H54 (cell line): ENCODE data around the gene TMEM52.
A peak's percentile ranks its signal among the peaks of the same experiment; 100 is the strongest.

Source experiments
- DNase-seq: peaks from one replicate; pipeline ENCODE4 v3.0.0; 2011; ENCODE audit warnings: low spot score, mixed read lengths; ENCODE audit not compliant: insufficient read length
- FAIRE-seq: peaks from 3 replicates; lab custom pipeline; 2011; peaks lifted over from hg19 to GRCh38; lab: Jason Lieb, UNC
- POLR2A ChIP-seq: IDR thresholded peaks from 2 replicates; pipeline ENCODE4 v1.6.1; 2011; ENCODE audit warnings: low read depth, mild to moderate bottlenecking, low read length

TMEM52 gene

DNA sequence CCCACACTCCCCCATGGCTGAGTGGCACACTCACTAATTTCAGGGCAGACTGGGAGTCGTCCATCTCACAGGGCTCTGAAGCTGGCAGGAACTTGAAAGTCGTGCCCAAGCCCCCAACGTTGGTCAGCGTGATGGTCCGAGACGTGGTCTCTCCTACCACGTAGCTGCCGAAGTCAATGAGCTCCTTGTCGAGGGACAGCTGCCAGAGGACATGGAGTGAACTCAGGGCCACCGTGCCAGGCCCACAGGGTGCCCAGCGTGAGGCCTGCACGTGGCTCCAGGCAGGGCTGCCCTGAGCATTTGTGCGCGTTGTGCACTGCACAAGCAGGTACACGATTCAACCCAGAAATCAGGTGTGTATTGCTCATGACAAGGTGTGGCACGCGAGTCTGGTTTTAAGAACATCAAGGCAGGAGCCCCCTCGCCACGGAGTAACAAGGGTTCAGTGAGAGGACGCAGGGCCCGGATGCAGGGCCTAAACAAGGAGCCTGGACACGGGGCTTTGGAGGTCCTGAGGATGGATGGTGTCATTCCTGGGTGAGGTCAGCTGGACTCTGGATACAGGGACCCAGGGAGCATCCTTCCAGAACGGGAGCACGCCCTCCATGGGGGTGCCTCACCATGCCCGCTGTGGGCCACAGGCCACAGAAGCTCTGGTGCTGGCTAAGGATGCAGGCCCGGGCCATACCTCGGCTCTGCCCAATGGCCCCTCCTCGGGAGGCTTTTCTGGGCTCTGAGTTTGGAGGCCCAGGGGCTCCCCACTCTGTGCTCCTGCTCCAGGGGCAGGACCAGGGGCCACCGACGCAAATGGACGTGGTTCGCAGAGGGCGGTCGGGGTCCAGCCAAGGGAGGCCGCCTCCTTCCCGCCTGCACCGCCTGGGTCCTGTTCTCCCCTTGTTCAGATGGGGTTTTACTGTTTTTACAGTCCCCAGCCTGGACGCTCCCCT, 37.8 kb upstream of the TMEM52 start:
- no peak for DNase-seq
- no peak for TF ChIP-seq POLR2A
- FAIRE-seq = no peak

DNA sequence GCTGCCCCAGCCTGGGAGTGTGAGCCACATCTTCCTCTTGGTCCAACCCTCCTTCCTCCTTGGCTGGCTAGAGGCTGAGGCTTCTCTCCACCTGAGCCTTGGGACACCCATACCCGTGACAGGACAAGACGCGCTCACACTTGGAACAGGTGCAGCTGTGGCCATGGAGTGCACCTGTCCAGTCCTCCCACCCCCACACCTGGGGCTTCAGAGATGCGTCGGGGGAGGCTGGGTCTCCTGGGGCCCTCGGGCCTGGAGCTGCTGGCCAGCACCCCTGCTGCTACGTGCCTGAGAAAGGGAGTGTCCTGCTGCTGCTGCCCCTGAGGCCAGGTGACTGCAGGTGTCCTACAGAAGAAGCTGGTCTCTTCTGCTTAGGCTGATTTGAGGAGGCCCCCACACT, 37.0 kb upstream of the TMEM52 start:
- DNase-seq = no peak
- TF ChIP-seq POLR2A = no peak
- no peak for FAIRE-seq

- no peak for DNase-seq
- no peak for FAIRE-seq
- no peak for TF ChIP-seq POLR2A
Measured at GRCh38 chr1:1955621-1956094, 36.6 kb upstream of the TMEM52 start.

DNA sequence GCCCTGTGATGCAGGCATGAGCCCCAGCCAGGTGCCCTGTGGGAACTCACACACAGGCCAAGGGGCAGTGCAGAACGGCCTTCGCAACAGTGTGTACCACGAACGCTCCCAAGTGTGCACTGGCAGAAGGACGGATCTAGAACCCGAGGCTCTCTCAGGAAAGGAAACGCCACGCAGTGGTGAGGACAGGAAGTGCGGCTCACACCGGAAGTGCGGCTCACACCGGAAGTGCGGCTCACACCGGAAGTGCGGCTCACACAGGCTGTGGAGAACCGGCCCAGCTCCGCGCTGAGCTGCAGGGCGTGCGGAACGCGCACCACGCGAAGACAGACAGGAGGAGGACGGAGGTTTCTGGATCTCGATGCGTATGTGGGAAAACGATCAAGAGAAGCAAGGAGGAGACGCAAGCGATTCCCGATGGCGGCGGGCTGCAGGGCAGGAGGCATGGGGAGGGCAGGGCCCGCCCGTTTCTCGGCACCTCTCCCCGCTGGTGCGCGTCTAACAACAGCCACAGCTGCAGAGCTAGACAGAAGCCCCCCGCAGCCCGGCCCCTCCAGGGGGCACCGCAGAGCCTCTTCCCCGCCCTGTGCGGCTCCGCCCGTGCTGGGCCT, 35.9 kb upstream of the TMEM52 start:
- TF ChIP-seq POLR2A = no peak
- DNase-seq (no peak), FAIRE-seq (no peak)

DNA sequence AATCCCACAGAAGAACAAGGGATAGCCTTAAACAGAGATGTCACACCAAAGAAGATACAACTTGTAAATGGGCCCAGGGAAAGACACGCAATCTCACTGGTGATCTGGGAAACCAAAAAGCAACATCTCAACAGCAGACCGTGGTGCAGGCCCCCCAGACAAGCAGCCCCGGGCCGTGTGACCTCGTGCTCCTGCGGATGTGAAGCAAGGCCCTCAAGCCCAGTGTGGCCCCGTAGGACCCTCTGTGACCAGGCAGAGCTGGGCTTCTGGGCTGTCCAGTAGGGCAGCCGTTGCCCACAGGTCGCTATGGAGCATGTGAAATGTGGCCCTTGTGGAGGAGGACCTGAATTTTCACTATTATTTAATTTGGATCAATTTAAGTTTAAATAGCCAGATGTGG, 34.9 kb upstream of the TMEM52 start:
- DNase-seq (no peak), FAIRE-seq (no peak)
- no peak for TF ChIP-seq POLR2A

DNA sequence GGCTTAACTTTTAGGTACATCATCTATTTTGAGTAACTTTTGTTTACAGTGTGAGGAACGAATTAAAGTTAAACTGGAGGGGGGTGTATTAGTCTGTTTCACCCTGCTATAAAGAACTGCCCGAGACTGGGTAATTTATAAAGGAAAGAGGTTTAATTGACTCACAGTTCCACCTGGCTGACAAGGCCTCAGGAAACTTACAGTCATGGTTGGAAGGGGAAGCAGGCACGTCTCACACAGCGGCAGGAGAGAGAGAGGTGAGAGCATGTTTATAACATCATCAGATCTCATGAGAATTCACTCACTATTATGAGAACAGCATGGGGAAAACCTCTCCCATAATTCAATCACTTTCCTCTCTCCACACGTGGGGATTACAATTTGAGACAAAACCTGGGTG, 31.9 kb upstream of the TMEM52 start:
- no peak for TF ChIP-seq POLR2A
- no peak for DNase-seq
- FAIRE-seq = no peak

GRCh38 chr1:1948783-1949182, 29.7 kb upstream of the TMEM52 start:
- no peak for DNase-seq
- no peak for FAIRE-seq
- no peak for TF ChIP-seq POLR2A

DNA sequence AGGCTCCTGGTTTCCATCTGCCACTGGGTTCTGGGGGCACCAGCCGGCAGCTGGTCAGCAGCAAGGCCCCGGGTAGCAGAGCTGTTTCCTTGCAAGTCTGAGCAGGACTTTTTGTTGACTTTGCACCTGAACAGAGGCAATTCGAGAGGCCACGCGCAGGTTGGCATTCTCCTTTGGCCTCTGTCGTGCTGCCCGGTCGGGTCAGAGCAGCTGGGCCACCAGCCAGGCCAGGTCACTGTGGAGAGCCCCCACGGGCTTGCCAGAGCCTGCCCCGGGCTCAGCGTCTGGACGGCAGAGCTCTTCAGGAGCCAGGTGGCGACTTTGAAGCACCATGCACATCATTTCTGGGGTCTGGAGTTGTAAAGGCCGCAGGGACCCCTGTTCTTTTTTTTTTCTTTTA, 28.4 kb upstream of the TMEM52 start:
- no peak for FAIRE-seq
- DNase-seq = no peak
- TF ChIP-seq POLR2A = no peak

GRCh38 chr1:1946540-1946939, 27.5 kb upstream of the TMEM52 start:
- FAIRE-seq (no peak), DNase-seq (no peak)
- TF ChIP-seq POLR2A = no peak

DNA sequence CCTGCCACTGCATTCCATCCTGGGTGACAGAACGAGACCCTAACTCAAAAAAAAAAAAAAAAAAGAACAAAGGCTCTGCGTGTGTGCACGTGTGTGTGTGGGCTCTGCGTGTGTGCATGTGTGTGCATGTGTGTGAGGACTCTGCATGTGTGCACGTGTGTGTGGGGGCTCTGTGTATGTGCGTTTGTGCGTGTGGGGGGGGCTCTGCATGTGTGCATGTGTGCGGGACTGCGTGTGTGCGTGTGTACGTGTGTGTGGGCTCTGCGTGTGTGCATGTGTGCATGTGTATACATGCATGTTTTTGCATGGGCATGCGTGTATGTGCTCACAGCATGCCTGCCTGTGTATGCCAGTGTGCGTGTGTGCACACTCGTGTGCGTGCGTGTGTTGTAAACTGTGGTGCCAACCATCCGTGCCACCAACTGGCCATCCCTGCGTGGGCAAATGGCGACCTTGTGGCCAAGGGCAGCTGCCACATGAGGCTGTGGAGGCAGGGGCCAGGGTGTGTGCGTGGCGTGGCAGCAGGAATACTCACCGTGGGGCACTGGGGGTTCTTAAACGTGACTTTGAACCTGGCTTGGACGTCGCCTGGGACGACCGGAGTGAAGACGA, 26.8 kb upstream of the TMEM52 start:
- TF ChIP-seq POLR2A = no peak
- FAIRE-seq (no peak), DNase-seq (no peak)

GRCh38 chr1:1943834-1944570, 24.9 kb upstream of the TMEM52 start:
- peak; percentile 62 for DNase-seq
- no peak for TF ChIP-seq POLR2A
- no peak for FAIRE-seq

DNA sequence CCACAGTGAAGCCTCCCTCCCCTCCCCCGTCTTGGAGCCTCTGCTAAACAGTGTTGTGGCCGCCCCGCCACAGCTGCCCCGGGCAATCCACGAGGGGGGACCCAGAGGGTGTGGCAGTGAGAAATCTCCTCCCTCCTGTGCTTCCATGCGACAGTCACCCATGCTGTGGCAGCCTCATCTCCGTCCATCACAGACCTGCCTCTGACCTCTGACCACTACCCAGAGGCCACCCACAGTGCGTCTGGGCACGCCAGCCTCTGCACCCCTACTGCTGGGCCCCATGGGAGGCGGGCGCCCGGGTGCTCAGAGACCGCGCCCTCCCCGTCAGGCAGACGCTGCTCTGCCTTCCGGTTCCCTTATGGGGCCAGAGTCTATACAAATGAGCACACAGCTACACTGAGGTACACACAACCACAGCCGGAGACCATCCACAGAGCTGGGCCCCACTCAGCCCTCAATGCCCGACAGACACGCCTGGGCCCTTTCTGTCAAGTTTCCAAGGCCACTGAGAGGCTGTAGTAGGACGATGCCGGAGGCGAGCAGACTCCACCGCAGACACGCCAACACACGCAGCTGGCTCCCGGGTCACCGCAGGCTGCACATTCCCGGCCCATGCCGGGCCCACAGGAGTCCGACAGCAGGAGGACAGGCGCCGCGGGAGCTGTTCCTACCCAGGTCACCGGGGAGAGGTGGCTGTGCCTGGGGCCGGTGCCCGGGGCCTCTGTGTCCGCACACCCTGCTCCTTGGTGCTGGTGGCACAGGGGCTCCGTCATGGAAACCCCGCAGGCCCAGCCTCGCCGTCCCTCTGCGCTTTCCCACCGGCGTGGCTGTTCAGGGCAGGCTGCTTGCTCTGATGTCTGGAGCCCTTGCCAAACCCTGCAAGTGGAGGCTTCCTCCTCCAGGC, 23.9 kb upstream of the TMEM52 start:
- FAIRE-seq (no peak), DNase-seq (no peak)
- no peak for TF ChIP-seq POLR2A
